Stimulated activated CD8-positive, alpha-beta memory T cell treated with anti-CD3 and anti-CD28 coated beads, Interleukin-15, amount 100 ng/mL, for 4 hours (primary cell): ENCODE measurements around the gene C1orf56.

Source experiments
- DNase-seq, 2 donors: peaks; one replicate each; pipeline ENCODE4 v3.0.0-alpha.2; 2020; ENCODE audit warnings: low read depth in 2 of 2

The C1orf56 gene

GRCh38 chr1:151024540-151025146 lies 22.9 kb upstream of the C1orf56 start:
- peak; percentile 53 to 75 for DNase-seq

- no peak for DNase-seq
Measured at GRCh38 chr1:151026460-151026859, 21.1 kb upstream of the C1orf56 start.

- no peak for DNase-seq
Measured at GRCh38 chr1:151032164-151032563, 15.4 kb upstream of the C1orf56 start.

GRCh38 chr1:151035167-151035566 lies 12.4 kb upstream of the C1orf56 start:
- no peak for DNase-seq

GRCh38 chr1:151036356-151036755 lies 11.2 kb upstream of the C1orf56 start, which contains the start of gene BNIPL:
Gene BNIPL, plus strand, starts transcription at chr1:151036586. Its CDS starts 140 bp downstream, at chr1:151036726.
- DNase-seq, result no peak

DNA sequence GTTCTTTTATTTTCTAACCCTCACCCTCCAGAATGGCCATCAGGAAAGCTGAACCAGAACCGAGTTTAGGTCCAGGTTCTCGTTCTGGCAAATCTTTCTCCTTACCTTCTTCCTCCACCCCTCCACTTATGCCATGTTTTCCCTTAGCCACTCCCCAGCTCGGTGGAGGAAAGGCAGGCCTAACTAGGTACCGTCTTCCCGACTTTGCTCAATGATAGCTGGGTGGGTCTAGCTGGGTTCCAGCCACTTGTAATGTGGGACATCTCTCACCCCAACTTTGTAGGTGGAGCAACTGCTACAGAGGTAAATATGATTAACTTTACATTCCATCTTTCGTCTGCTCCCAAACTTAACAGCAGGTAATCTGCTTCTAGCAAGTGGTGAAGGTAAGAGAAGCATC lies 10.5 kb upstream of the C1orf56 start:
- DNase-seq, result no peak

- no peak for DNase-seq
Measured at GRCh38 chr1:151039521-151039920, 8.0 kb upstream of the C1orf56 start.

GRCh38 chr1:151043163-151043562 lies 4.4 kb upstream of the C1orf56 start:
- no peak for DNase-seq

DNA sequence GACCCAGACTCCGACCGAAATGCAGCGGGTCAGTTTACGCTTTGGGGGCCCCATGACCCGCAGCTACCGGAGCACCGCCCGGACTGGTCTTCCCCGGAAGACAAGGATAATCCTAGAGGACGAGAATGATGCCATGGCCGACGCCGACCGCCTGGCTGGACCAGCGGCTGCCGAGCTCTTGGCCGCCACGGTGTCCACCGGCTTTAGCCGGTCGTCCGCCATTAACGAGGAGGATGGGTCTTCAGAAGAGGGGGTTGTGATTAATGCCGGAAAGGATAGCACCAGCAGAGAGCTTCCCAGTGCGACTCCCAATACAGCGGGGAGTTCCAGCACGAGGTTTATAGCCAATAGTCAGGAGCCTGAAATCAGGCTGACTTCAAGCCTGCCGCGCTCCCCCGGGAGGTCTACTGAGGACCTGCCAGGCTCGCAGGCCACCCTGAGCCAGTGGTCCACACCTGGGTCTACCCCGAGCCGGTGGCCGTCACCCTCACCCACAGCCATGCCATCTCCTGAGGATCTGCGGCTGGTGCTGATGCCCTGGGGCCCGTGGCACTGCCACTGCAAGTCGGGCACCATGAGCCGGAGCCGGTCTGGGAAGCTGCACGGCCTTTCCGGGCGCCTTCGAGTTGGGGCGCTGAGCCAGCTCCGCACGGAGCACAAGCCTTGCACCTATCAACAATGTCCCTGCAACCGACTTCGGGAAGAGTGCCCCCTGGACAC lies 534 bp downstream of the C1orf56 start:
- DNase-seq, result no peak

DNA sequence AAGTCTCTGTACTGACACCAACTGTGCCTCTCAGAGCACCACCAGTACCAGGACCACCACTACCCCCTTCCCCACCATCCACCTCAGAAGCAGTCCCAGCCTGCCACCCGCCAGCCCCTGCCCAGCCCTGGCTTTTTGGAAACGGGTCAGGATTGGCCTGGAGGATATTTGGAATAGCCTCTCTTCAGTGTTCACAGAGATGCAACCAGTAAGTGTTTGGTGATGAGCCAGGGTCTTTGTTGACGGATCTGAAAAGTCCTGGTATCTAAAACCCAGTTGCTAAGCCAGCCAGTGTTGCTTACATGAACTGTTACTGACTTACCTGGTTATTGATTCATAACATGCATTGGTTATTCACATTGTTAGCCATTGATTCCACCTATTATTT lies 1.1 kb downstream of the C1orf56 start:
- no peak for DNase-seq

DNA sequence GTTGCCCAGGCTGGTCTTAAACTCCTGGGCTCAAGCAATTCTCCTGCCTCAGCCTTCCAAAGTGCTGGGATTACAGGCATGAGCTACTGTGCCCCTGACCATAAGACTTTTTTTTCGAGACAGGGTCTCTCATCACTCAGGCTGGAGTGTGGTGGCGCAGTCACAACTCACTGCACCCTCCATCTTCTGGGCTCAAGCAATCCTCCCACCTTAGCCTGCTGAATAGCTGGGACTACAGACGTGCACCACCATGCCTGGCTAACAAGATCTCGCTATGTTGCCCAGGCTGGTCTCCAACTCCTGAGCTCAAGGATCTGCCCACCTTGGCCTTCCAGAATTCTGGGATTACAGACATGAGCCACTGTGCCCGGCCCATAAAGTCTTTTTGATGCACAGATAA lies 1.9 kb downstream of the C1orf56 start:
- DNase-seq, result no peak

GRCh38 chr1:151050051-151050688 lies 2.6 kb downstream of the C1orf56 start:
- no peak for DNase-seq

GRCh38 chr1:151051356-151052009 lies 3.9 kb downstream of the C1orf56 start:
- no peak for DNase-seq

- DNase-seq, result no peak
Measured at GRCh38 chr1:151054971-151055547, 7.5 kb downstream of the C1orf56 start.

DNA sequence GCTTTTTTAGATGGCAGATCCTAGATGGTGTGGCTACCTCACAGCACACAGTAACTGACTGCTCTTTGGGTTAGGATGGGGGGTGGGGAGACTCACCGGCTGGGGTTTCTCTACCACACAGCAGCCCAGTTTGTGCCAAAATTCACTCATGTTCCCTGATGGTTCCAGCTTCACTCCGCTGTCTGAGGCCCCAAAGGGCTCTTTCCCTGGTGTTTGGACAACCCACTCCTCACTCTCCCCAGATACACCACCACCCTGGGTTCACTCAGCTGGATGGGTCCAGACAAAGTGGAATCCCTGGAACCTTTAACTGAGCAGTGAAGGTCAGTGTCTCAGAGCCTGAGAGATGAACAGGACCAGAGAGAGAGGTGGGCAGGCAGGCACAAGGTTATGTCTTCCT lies 8.0 kb downstream of the C1orf56 start:
- DNase-seq, result no peak

- no peak for DNase-seq
Measured at GRCh38 chr1:151056149-151056548, 8.6 kb downstream of the C1orf56 start.

GRCh38 chr1:151058692-151059091 lies 11.1 kb downstream of the C1orf56 start:
- no peak for DNase-seq

DNA sequence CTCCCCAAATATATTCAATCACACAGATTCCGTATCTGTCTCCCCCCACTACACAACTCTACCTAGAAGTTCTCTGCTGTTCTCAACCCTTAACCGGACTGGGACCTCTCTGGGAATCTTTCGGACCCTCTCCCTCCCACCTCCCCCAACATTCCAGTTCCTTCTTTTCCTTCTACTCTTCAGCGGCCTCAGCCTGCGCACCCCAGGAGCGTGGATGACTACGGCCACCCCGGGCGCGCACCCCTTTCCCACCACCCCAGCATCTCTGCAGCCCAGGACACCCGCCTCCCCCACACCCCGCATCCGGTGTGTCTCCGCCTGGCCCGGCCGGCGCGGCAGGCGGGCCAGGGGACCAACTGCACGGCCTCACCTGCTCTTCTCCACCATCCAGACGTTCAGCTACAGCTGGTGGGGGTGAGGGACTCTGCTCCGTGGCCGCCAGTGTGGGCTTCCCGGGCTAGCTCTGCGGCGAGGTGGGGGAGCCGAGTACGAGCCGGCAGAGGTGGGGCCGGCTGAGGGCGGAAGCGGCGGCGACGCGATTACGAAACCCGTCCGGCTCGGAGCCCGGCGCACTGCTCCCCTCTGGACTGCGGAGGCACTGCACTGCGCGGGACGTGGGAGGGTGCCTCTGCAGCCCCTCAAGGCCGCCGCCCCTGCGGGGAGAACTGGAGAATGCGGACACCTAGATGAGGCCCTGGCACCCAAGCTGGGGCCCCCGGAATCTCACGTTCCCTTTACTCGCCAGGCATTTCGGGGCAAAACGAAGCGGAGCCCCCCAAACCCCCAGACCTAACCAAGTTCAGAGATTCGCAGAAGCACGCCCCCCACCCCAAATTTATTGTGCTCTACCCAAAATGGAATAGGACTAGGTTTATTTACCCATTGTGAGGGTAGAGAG lies 11.8 kb downstream of the C1orf56 start, which contains the start of gene CDC42SE1:
Gene CDC42SE1 (minus strand): TSS at position 514 of the 898 bp plus-strand sequence. CDS start 3,892 bp downstream, outside the sequence.
- peak; percentile 66 to 72 for DNase-seq

- DNase-seq, result no peak
Measured at GRCh38 chr1:151060007-151060656, 12.6 kb downstream of the C1orf56 start, which contains the start of gene MLLT11. Gene MLLT11, plus strand, starts transcription at chr1:151060397. Its CDS starts 6,828 bp downstream, at chr1:151067225.
